H9 (cell line): ENCODE measurements around the gene FGFR3. TPM values are rescaled to one million over a fixed set of nuclear protein-coding genes. Genes with fewer than 3 reads are reported as not detected.
A peak's percentile ranks its signal among the peaks of the same experiment; 100 is the strongest.

Experiments
- DNase-seq: peaks from one replicate; pipeline ENCODE4 v3.0.0-alpha.2; 2017
- H2AFZ ChIP-seq: one replicate; pipeline ENCODE4 v1.6.1; 2013; ENCODE audit warnings: mild to moderate bottlenecking, low read length, control low read depth, moderate library complexity
- H2AK5ac ChIP-seq: 2 replicates; pipeline ENCODE4 v1.6.1; 2013; ENCODE audit warnings: low read length, control low read depth, mixed read lengths; ENCODE audit not compliant: insufficient read length
- H2BK120ac ChIP-seq: one replicate; pipeline ENCODE4 v1.6.1; 2013; ENCODE audit warnings: low read depth, mild to moderate bottlenecking, low read length, control low read depth, inconsistent platforms; ENCODE audit not compliant: poor library complexity, severe bottlenecking
- H2BK12ac ChIP-seq: 2 replicates; pipeline ENCODE4 v1.6.1; 2013; ENCODE audit warnings: low read length, control low read depth, mixed read lengths, low read depth; ENCODE audit not compliant: insufficient read length
- H2BK15ac ChIP-seq: 2 replicates; pipeline ENCODE4 v1.6.1; 2013; ENCODE audit warnings: low read depth, low read length, control low read depth
- H2BK20ac ChIP-seq: one replicate; pipeline ENCODE4 v1.6.1; 2013; ENCODE audit warnings: low read depth, mild to moderate bottlenecking, low read length, control low read depth, inconsistent platforms; ENCODE audit not compliant: poor library complexity, severe bottlenecking
- H2BK5ac ChIP-seq: 2 replicates; pipeline ENCODE4 v1.6.1; 2013; ENCODE audit warnings: low read length, control low read depth, mixed read lengths; ENCODE audit not compliant: insufficient read length
- H3K14ac ChIP-seq: 2 replicates; pipeline ENCODE4 v1.6.1; 2013; ENCODE audit warnings: low read length, control low read depth; ENCODE audit not compliant: insufficient read depth
- H3K18ac ChIP-seq: 2 replicates; pipeline ENCODE4 v1.6.1; 2013; ENCODE audit warnings: low read depth, mild to moderate bottlenecking, mixed read lengths, low read length, control low read depth; ENCODE audit not compliant: insufficient read length
- H3K23ac ChIP-seq: 2 replicates; pipeline ENCODE4 v1.6.1; 2013; ENCODE audit warnings: low read length, control low read depth, mixed read lengths, low read depth; ENCODE audit not compliant: insufficient read length
- H3K23me2 ChIP-seq: 2 replicates; pipeline ENCODE4 v1.6.1; 2013; ENCODE audit warnings: low read depth, mild to moderate bottlenecking, mixed read lengths, low read length, control low read depth; ENCODE audit not compliant: insufficient read length, poor library complexity, severe bottlenecking
- H3K27ac ChIP-seq: 2 replicates; pipeline ENCODE4 v1.5.1; 2013; ENCODE audit warnings: low read length, control low read depth, mixed read lengths, low read depth; ENCODE audit not compliant: insufficient read length
- H3K27me3 ChIP-seq: 2 replicates; pipeline ENCODE4 v1.6.1; 2013; ENCODE audit warnings: low read length, control low read depth, inconsistent platforms; ENCODE audit not compliant: insufficient read depth
- H3K4ac ChIP-seq: 2 replicates; pipeline ENCODE4 v1.6.1; 2013; ENCODE audit warnings: low read depth, mild to moderate bottlenecking, control low read depth, inconsistent platforms, low read length, moderate library complexity
- H3K4me1 ChIP-seq: 2 replicates; pipeline ENCODE4 v1.6.1; 2013; ENCODE audit warnings: low read length, control low read depth, inconsistent platforms; ENCODE audit not compliant: insufficient read depth
- H3K4me2 ChIP-seq: 2 replicates; pipeline ENCODE4 v1.6.1; 2013; ENCODE audit warnings: low read length, control low read depth, mixed read lengths; ENCODE audit not compliant: insufficient read length, insufficient read depth
- H3K56ac ChIP-seq: 2 replicates; pipeline ENCODE4 v1.6.1; 2013; ENCODE audit warnings: low read depth, mild to moderate bottlenecking, mixed read lengths, low read length, control low read depth; ENCODE audit not compliant: insufficient read length
- H3K79me1 ChIP-seq: 2 replicates; pipeline ENCODE4 v1.6.1; 2013; ENCODE audit warnings: low read depth, mild to moderate bottlenecking, moderate library complexity, low read length, control low read depth, inconsistent platforms; ENCODE audit not compliant: insufficient read depth, poor library complexity, severe bottlenecking
- H3K79me2 ChIP-seq: 2 replicates; pipeline ENCODE4 v1.6.1; 2013; ENCODE audit warnings: low read length, control low read depth, inconsistent platforms; ENCODE audit not compliant: insufficient read depth
- H3K9ac ChIP-seq: 2 replicates; pipeline ENCODE4 v1.6.1; 2013; ENCODE audit warnings: low read length, control low read depth, mixed read lengths; ENCODE audit not compliant: insufficient read length; ENCODE audit errors: extremely low read depth
- H3K9me3 ChIP-seq: one replicate; pipeline ENCODE4 v1.6.1; 2013; ENCODE audit warnings: low read depth, low read length, inconsistent platforms; ENCODE audit not compliant: control insufficient read depth
- H3T11ph ChIP-seq: one replicate; pipeline ENCODE4 v1.6.1; 2013; ENCODE audit warnings: mild to moderate bottlenecking, low read length, control low read depth, inconsistent platforms
- H4K20me1 ChIP-seq: one replicate; pipeline ENCODE4 v1.6.1; 2013; ENCODE audit not compliant: control insufficient read depth, insufficient read length, insufficient read depth
- H4K5ac ChIP-seq: 2 replicates; pipeline ENCODE4 v1.6.1; 2013; ENCODE audit warnings: low read depth, mild to moderate bottlenecking, mixed read lengths, low read length, control low read depth; ENCODE audit not compliant: insufficient read length
- H4K8ac ChIP-seq: replicated peaks from 2 replicates; pipeline ENCODE4 v1.6.1; 2013; ENCODE audit warnings: low read length, control low read depth, mixed read lengths, low read depth; ENCODE audit not compliant: insufficient read length
- H4K91ac ChIP-seq: 2 replicates; pipeline ENCODE4 v1.6.1; 2013; ENCODE audit warnings: low read depth, mild to moderate bottlenecking, moderate library complexity, mixed read lengths, low read length, control low read depth; ENCODE audit not compliant: insufficient read length
- H3K27ac Mint-ChIP-seq, 3 experiments: 2 replicates in 2 of 3; 3 replicates in 1 of 3; pipeline ENCODE4 v1.8.0; 2020 to 2021; ENCODE audit warnings: mixed read lengths in 3 of 3, mild to moderate bottlenecking in 1 of 3, moderate library complexity in 1 of 3
- H3K27me3 Mint-ChIP-seq: 2 replicates; pipeline ENCODE4 v1.8.0; 2021; ENCODE audit warnings: low read depth, mild to moderate bottlenecking, moderate library complexity, mixed read lengths
- H3K36me3 Mint-ChIP-seq, 3 experiments: 2 replicates in 2 of 3; 3 replicates in 1 of 3; pipeline ENCODE4 v1.8.0; 2020 to 2021; ENCODE audit warnings: low read depth in 3 of 3, mixed read lengths in 3 of 3; ENCODE audit not compliant: insufficient read depth in 1 of 3
- H3K4me1 Mint-ChIP-seq, 2 experiments: 2 replicates each; pipeline ENCODE4 v1.8.0; 2020; ENCODE audit warnings: mixed read lengths in 2 of 2
- H3K4me3 Mint-ChIP-seq, 2 experiments: 2 replicates in 1 of 2; 3 replicates in 1 of 2; pipeline ENCODE4 v1.8.0; 2020 to 2021; ENCODE audit warnings: mild to moderate bottlenecking in 2 of 2, mixed read lengths in 2 of 2, moderate library complexity in 1 of 2
- H3K9me3 Mint-ChIP-seq, 2 experiments: 2 replicates in 1 of 2; 3 replicates in 1 of 2; pipeline ENCODE4 v1.8.0; 2020; ENCODE audit warnings: mild to moderate bottlenecking in 2 of 2, mixed read lengths in 2 of 2, moderate library complexity in 1 of 2
- CTCF ChIP-seq: fragments of 200-600 bp; sonication (generic); conservative IDR thresholded peaks from 3 replicates; pipeline ENCODE4 v1.8.0; 2021; ENCODE audit warnings: antibody characterized with exemption, mild to moderate bottlenecking
- WGBS: extraction: QIAGEN DNeasy Blood & Tissue Kit; methylation state at CpG from one replicate; pipeline ENCODE4 v1.1.7; 2013; ENCODE audit warnings: missing lambda C conversion rate, low lambda C conversion rate, mixed read lengths; ENCODE audit not compliant: insufficient read length; ENCODE audit errors: extremely low coverage; 5-methylcytosine and 5-hydroxymethylcytosine counted together
- total RNA-seq: library from RNA; stranded (reverse); gene quantifications from 2 replicates; pipeline ENCODE4 v1.2.1, GENCODE V29; 2021

The FGFR3 gene
- total RNA-seq, 1 experiment from 2014 or later: 75.7 TPM

GRCh38 chr4:1808851-1809753 lies 16.0 kb downstream of the FGFR3 start:
- no peak overlapping the region for H3K4me3 Mint-ChIP-seq
- H3K27ac Mint-ChIP-seq: peak overlapping the region in 1 of 3 experiments; percentile 89; a peak in 3 of 7 replicates
- Histone ChIP-seq H3K18ac (no peak overlapping the region), H2BK120ac (no peak overlapping the region), H3K14ac (no peak overlapping the region), H3K9me3 (no peaks in the 10 kb centered on the region), H3K79me2 (no peaks in the 10 kb centered on the region), H4K91ac (no peak overlapping the region), H3K23ac (no peak overlapping the region), H2AK5ac (no peak overlapping the region), H3K4ac (no peak overlapping the region), H3K56ac (no peak overlapping the region), H3K23me2 (no peaks in the 10 kb centered on the region), H3K9ac (no peak overlapping the region), H3K27ac (no peak overlapping the region), H3K4me2 (no peak overlapping the region), H2BK5ac (no peak overlapping the region), H2BK12ac (no peak overlapping the region), H3K79me1 (no peaks in the 10 kb centered on the region), H2BK15ac (no peak overlapping the region), H2BK20ac (no peak overlapping the region), H2AFZ (no peak overlapping the region), H4K5ac (no peak overlapping the region), H3K27me3 (no peaks in the 10 kb centered on the region), H3K4me1 (no peaks in the 10 kb centered on the region), H3T11ph (no peak overlapping the region), H4K8ac (no peak overlapping the region), H4K20me1 (no peaks in the 10 kb centered on the region)
- 0 out of 4 replicates have a peak, but pooled peaks cover 0 to 3% of the 10 kb centered on the region in 2 experiments for H3K4me1 Mint-ChIP-seq
- H3K9me3 Mint-ChIP-seq: no peaks in the 10 kb centered on the region
- H3K27me3 Mint-ChIP-seq: no peaks in the 10 kb centered on the region
- H3K36me3 Mint-ChIP-seq: peaks cover 0 to 26% (median 18%) of the 10 kb centered on the region in 3 experiments; a peak in 5 of 7 replicates
- no CpG with 5 or more reads among the region's 11 CpGs for WGBS
- TF ChIP-seq CTCF: no peak
- no peak for DNase-seq
